ENCODE data around the gene PLA2G2C.
A peak's percentile ranks its signal among the peaks of the same experiment; 100 is the strongest.
"Not testable (repeated sequence)": the region's sequence is repeated elsewhere in the genome, so short reads cannot be mapped to it uniquely, and the experiment has no call there.

The PLA2G2C gene

GRCh38 chr1:20130518-20130917 lies 55.8 kb downstream of the PLA2G2C start:
- DNase-seq (ENCODE audit: low read depth) = not testable (repeated sequence)

- DNase-seq (ENCODE audit: low read depth) = no peak
Observed at GRCh38 chr1:20126806-20127440, 59.4 kb downstream of the PLA2G2C start.

GRCh38 chr1:20126041-20126805 lies 60.1 kb downstream of the PLA2G2C start:
- DNase-seq (ENCODE audit: low read depth) = no peak

GRCh38 chr1:20125100-20125499 lies 61.2 kb downstream of the PLA2G2C start:
- no peak for DNase-seq (ENCODE audit: low read depth)

- DNase-seq (ENCODE audit: low read depth) = peak; percentile 26
Observed at GRCh38 chr1:20124456-20125057, 61.8 kb downstream of the PLA2G2C start.

- DNase-seq (ENCODE audit: low read depth) = no peak
Observed at GRCh38 chr1:20123722-20124455, 62.4 kb downstream of the PLA2G2C start.

- no peak for DNase-seq (ENCODE audit: low read depth)
Observed at GRCh38 chr1:20120796-20121195, 65.5 kb downstream of the PLA2G2C start.

GRCh38 chr1:20119347-20119746 lies 67.0 kb downstream of the PLA2G2C start, which contains the start of gene PLA2G2D:
Gene PLA2G2D, minus strand, starts transcription at chr1:20119536. Its CDS starts 38 bp downstream, at chr1:20119498.
- DNase-seq (ENCODE audit: low read depth) = no peak

GRCh38 chr1:20117236-20117635 lies 69.1 kb downstream of the PLA2G2C start:
- no peak for DNase-seq (ENCODE audit: low read depth)

GRCh38 chr1:20115916-20116315 lies 70.4 kb downstream of the PLA2G2C start:
- DNase-seq (ENCODE audit: low read depth) = no peak

GRCh38 chr1:20115479-20115878 lies 70.8 kb downstream of the PLA2G2C start:
- no peak for DNase-seq (ENCODE audit: low read depth)

GRCh38 chr1:20114021-20114648 lies 72.2 kb downstream of the PLA2G2C start:
- no peak for DNase-seq (ENCODE audit: low read depth)

Measured in fibroblast of the conjunctiva (primary cell).